BLaER1 (cell line): Measurements from ENCODE around the gene LAMB2.
A peak's percentile ranks its signal among the peaks of the same experiment; 100 is the strongest.

Source experiments
- H3K27ac ChIP-seq: shearing (Covaris generic); formaldehyde crosslinking; 2 replicates; pipeline ENCODE4 v1.8.1; 2022
- H3K27me3 ChIP-seq: shearing (Covaris generic); formaldehyde crosslinking; 2 replicates; pipeline ENCODE4 v1.8.1; 2022
- H3K36me3 ChIP-seq: shearing (Covaris generic); formaldehyde crosslinking; 2 replicates; pipeline ENCODE4 v1.8.1; 2022
- H3K4me1 ChIP-seq: shearing (Covaris generic); formaldehyde crosslinking; 2 replicates; pipeline ENCODE4 v1.8.1; 2022
- H3K4me2 ChIP-seq: shearing (Covaris generic); formaldehyde crosslinking; 2 replicates; pipeline ENCODE4 v1.8.1; 2022
- H3K4me3 ChIP-seq: shearing (Covaris generic); formaldehyde crosslinking; 2 replicates; pipeline ENCODE4 v1.8.1; 2022
- H3K9ac ChIP-seq: shearing (Covaris generic); formaldehyde crosslinking; 2 replicates; pipeline ENCODE4 v1.8.1; 2022
- H3K9me3 ChIP-seq: shearing (Covaris generic); formaldehyde crosslinking; 2 replicates; pipeline ENCODE4 v1.8.1; 2022
- H4K20me1 ChIP-seq: shearing (Covaris generic); formaldehyde crosslinking; 2 replicates; pipeline ENCODE4 v1.8.1; 2022
- Cebpa-rat ChIP-seq: shearing (Covaris generic); IDR thresholded peaks from 2 replicates; pipeline ENCODE4 v1.8.1; 2022

The LAMB2 gene

GRCh38 chr3:49161808-49162530 lies 29.1 kb upstream of the LAMB2 start:
- peak overlapping the region; percentile 55 for H3K27ac ChIP-seq
- H3K36me3 ChIP-seq = peaks cover 31% of the 10 kb centered on the region
- peaks cover 18% of the 10 kb centered on the region for H4K20me1 ChIP-seq
- H3K4me1 ChIP-seq = peaks cover 56% of the 10 kb centered on the region
- no peaks in the 10 kb centered on the region for H3K27me3 ChIP-seq
- peak overlapping the region; percentile 47; the same call in 1 of the 2 replicates for H3K9ac ChIP-seq
- H3K4me3 ChIP-seq = no peak overlapping the region
- TF ChIP-seq Cebpa-rat = no peak
- H3K9me3 ChIP-seq = no peaks in the 10 kb centered on the region
- peak overlapping the region; percentile 62 for H3K4me2 ChIP-seq

DNA sequence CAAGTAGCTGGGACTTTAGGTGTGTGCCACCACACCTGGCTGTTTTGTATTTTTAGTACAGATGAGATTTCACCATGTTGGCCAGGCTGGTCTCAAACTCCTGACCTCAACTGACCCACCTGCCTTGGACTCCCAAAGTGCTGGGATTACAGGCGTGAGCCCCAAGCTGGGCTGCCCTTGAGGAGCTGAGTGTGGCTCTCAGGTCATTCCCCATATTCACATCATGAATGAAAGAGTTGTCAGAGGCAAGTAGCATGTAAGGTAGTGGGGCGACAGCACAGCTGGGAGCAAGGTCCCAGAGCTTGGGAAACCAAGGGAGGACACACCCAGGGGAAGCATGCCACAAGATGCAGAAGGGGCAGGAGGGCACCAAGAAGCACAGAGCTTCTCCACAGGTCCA lies 28.3 kb upstream of the LAMB2 start:
- Histone ChIP-seq H3K36me3 (peaks cover 31% of the 10 kb centered on the region), H3K4me3 (no peak overlapping the region), H3K9me3 (no peaks in the 10 kb centered on the region), H3K27ac (0 out of 2 replicates have a peak overlapping the region, but pooled peaks have one; percentile 55), H3K9ac (peak overlapping the region; percentile 47; the same call in 1 of the 2 replicates), H3K4me1 (peaks cover 49% of the 10 kb centered on the region), H3K27me3 (no peaks in the 10 kb centered on the region), H3K4me2 (peak overlapping the region; percentile 62), H4K20me1 (peaks cover 18% of the 10 kb centered on the region)
- no peak for TF ChIP-seq Cebpa-rat

GRCh38 chr3:49158792-49159191 lies 25.9 kb upstream of the LAMB2 start:
- Histone ChIP-seq H3K4me3 (no peak overlapping the region), H3K27me3 (no peaks in the 10 kb centered on the region), H4K20me1 (peaks cover 18% of the 10 kb centered on the region), H3K9ac (no peak overlapping the region), H3K4me1 (peaks cover 34% of the 10 kb centered on the region), H3K9me3 (no peaks in the 10 kb centered on the region), H3K4me2 (peak overlapping the region; percentile 8; the same call in 1 of the 2 replicates), H3K27ac (peak overlapping the region; percentile 18; the same call in 1 of the 2 replicates), H3K36me3 (peaks cover 25% of the 10 kb centered on the region)
- no peak for TF ChIP-seq Cebpa-rat

- Histone ChIP-seq H3K9ac (no peak overlapping the region), H3K27me3 (no peaks in the 10 kb centered on the region), H3K9me3 (no peaks in the 10 kb centered on the region), H3K4me3 (no peak overlapping the region), H3K27ac (0 out of 2 replicates have a peak overlapping the region, but pooled peaks have one; percentile 18), H4K20me1 (peaks cover 18% of the 10 kb centered on the region), H3K36me3 (peaks cover 19% of the 10 kb centered on the region), H3K4me2 (no peak overlapping the region), H3K4me1 (peaks cover 30% of the 10 kb centered on the region)
- no peak for TF ChIP-seq Cebpa-rat
These were observed 25.4 kb upstream of the LAMB2 start for GRCh38 chr3:49158103-49158709.

- no peak overlapping the region for H3K4me3 ChIP-seq
- peaks cover 18% of the 10 kb centered on the region for H4K20me1 ChIP-seq
- TF ChIP-seq Cebpa-rat = no peak
- peaks cover 22% of the 10 kb centered on the region for H3K4me1 ChIP-seq
- no peak overlapping the region for H3K4me2 ChIP-seq
- no peaks in the 10 kb centered on the region for H3K9me3 ChIP-seq
- H3K9ac ChIP-seq = no peak overlapping the region
- no peaks in the 10 kb centered on the region for H3K27me3 ChIP-seq
- H3K36me3 ChIP-seq = peaks cover 12% of the 10 kb centered on the region; the same call in 1 of the 2 replicates
- H3K27ac ChIP-seq = no peak overlapping the region
These were observed 24.4 kb upstream of the LAMB2 start for GRCh38 chr3:49157289-49157688.

DNA sequence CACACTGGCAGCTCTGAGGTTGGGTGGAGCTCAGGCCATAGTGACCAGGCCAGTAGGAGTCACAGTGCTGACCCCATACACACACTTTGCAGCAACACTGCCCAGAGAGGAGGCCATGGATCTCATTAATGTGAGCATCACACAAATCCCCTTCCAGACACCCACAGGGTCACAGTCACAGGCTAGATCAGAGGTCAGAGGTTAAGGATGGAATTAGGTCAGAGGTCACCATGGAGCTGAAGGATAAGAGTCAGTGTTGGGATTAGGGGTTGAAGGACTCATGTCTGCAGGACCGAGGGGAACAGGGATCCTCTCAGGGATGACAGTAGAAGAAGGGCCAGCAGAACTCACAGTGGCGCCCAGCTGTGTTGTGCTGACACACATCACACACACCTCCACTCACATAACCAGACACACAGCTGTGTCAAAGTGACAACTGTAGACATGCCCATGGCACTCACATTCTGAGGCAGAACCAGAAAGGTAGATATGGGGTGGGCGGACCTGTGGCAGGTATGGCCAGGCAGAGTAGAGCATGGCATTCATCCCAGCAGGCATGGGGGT lies 20.6 kb upstream of the LAMB2 start:
- peaks cover 2% of the 10 kb centered on the region for H3K4me1 ChIP-seq
- H3K36me3 ChIP-seq = no peaks in the 10 kb centered on the region
- no peak overlapping the region for H3K27ac ChIP-seq
- H3K27me3 ChIP-seq = no peaks in the 10 kb centered on the region
- no peak overlapping the region for H3K4me3 ChIP-seq
- H3K4me2 ChIP-seq = no peak overlapping the region
- no peak overlapping the region for H3K9ac ChIP-seq
- no peaks in the 10 kb centered on the region for H3K9me3 ChIP-seq
- H4K20me1 ChIP-seq = 0 out of 2 replicates have a peak, but pooled peaks cover 2% of the 10 kb centered on the region
- TF ChIP-seq Cebpa-rat = no peak

- no peaks in the 10 kb centered on the region for H3K36me3 ChIP-seq
- no peak overlapping the region for H3K9ac ChIP-seq
- H4K20me1 ChIP-seq = no peaks in the 10 kb centered on the region
- no peak overlapping the region for H3K27ac ChIP-seq
- no peak overlapping the region for H3K4me2 ChIP-seq
- no peak overlapping the region for H3K4me3 ChIP-seq
- H3K27me3 ChIP-seq = no peaks in the 10 kb centered on the region
- TF ChIP-seq Cebpa-rat = no peak
- no peaks in the 10 kb centered on the region for H3K9me3 ChIP-seq
- H3K4me1 ChIP-seq = peaks cover 6% of the 10 kb centered on the region
These were observed 18.8 kb upstream of the LAMB2 start for GRCh38 chr3:49151610-49152009.

GRCh38 chr3:49148159-49148558 lies 15.3 kb upstream of the LAMB2 start:
- Histone ChIP-seq H3K27me3 (no peaks in the 10 kb centered on the region), H4K20me1 (no peaks in the 10 kb centered on the region), H3K4me1 (peaks cover 6% of the 10 kb centered on the region), H3K9ac (no peak overlapping the region), H3K36me3 (no peaks in the 10 kb centered on the region), H3K4me3 (no peak overlapping the region), H3K4me2 (no peak overlapping the region), H3K27ac (no peak overlapping the region), H3K9me3 (peaks cover 8% of the 10 kb centered on the region; the same call in 1 of the 2 replicates)
- no peak for TF ChIP-seq Cebpa-rat

GRCh38 chr3:49140080-49140479 lies 7.2 kb upstream of the LAMB2 start:
- H3K36me3 ChIP-seq = no peaks in the 10 kb centered on the region
- no peaks in the 10 kb centered on the region for H3K27me3 ChIP-seq
- peaks cover 31% of the 10 kb centered on the region for H3K9me3 ChIP-seq
- H3K4me1 ChIP-seq = no peaks in the 10 kb centered on the region
- H3K9ac ChIP-seq = no peak overlapping the region
- H4K20me1 ChIP-seq = no peaks in the 10 kb centered on the region
- no peak overlapping the region for H3K4me3 ChIP-seq
- H3K27ac ChIP-seq = no peak overlapping the region
- no peak overlapping the region for H3K4me2 ChIP-seq
- TF ChIP-seq Cebpa-rat = no peak

- H3K36me3 ChIP-seq = no peaks in the 10 kb centered on the region
- H3K27ac ChIP-seq = no peak overlapping the region
- no peaks in the 10 kb centered on the region for H3K27me3 ChIP-seq
- H3K4me3 ChIP-seq = no peak overlapping the region
- H3K4me1 ChIP-seq = 0 out of 2 replicates have a peak, but pooled peaks cover 3% of the 10 kb centered on the region
- no peak overlapping the region for H3K4me2 ChIP-seq
- TF ChIP-seq Cebpa-rat = no peak
- no peaks in the 10 kb centered on the region for H4K20me1 ChIP-seq
- H3K9ac ChIP-seq = no peak overlapping the region
- no peaks in the 10 kb centered on the region for H3K9me3 ChIP-seq
These were observed 2.6 kb upstream of the LAMB2 start for GRCh38 chr3:49135499-49135898.
